Fibroblast of lung (primary cell): ENCODE results near the gene ACP6.

Experiments used
- EZH2 ChIP-seq: IDR thresholded peaks from 2 replicates; pipeline ENCODE4 v1.5.1; 2012; ENCODE audit warnings: low read length, control low read depth, mild to moderate bottlenecking; ENCODE audit errors: missing control alignments
- TF ChIP-seq, protein P1 (sequence below), 2 donors: IDR thresholded peaks in 1 of 2; conservative IDR thresholded peaks in 1 of 2; 1 replicate in 1 of 2; 2 replicates in 1 of 2; pipeline ENCODE4 v1.5.1; 2011 to 2012; ENCODE audit warnings: low read length in 2 of 2, control low read depth in 1 of 2, inconsistent platforms in 1 of 2, low read depth in 1 of 2, mild to moderate bottlenecking in 1 of 2

DNA sequence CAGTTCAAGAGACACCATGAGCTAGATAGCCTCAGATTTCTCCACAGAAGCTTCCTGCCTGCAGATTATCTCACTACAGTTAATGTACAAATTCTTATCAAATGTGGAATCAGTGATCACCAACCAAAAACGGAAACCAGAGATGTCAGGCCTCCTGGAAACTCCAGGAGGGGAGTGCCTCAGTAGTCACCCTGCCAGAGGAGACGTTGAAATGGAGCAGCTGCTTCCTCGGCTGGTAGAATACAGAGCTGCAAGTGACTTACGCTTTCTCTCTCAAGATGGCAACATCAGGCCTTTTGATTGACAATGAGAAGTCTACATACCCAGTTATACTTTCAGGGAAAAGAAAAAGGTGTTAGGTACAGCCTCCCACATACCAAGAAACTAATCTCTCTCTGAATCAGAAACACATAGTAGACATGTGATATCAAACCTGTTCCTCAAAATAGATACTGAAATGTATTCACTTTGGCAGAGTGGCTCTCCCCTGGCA lies 52.2 kb downstream of the ACP6 start:
- TF ChIP-seq, protein P1, sequence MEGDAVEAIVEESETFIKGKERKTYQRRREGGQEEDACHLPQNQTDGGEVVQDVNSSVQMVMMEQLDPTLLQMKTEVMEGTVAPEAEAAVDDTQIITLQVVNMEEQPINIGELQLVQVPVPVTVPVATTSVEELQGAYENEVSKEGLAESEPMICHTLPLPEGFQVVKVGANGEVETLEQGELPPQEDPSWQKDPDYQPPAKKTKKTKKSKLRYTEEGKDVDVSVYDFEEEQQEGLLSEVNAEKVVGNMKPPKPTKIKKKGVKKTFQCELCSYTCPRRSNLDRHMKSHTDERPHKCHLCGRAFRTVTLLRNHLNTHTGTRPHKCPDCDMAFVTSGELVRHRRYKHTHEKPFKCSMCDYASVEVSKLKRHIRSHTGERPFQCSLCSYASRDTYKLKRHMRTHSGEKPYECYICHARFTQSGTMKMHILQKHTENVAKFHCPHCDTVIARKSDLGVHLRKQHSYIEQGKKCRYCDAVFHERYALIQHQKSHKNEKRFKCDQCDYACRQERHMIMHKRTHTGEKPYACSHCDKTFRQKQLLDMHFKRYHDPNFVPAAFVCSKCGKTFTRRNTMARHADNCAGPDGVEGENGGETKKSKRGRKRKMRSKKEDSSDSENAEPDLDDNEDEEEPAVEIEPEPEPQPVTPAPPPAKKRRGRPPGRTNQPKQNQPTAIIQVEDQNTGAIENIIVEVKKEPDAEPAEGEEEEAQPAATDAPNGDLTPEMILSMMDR (conservative IDR thresholded peaks at IDR 0.05 in 1 of 2, IDR thresholded peaks at IDR 0.05 in 1 of 2; ENCODE audit: low read depth in 1 of 2, low read length in 2 of 2): no peak
- TF ChIP-seq EZH2: no peak
